ENCODE data around the gene FBXO11. TPM values are rescaled to one million over a fixed set of nuclear protein-coding genes. Genes with fewer than 3 reads are reported as not detected.
A peak's percentile ranks its signal among the peaks of the same experiment; 100 is the strongest.

The FBXO11 gene
- 43.8 to 48.2 TPM (median 45.6 TPM) in 3 replicates for total RNA-seq (2021)
- percentile 85 among the genes with signal in this experiment for Bru-seq, nascent RNA
- long read RNA-seq, experiment 1, full-length matches to known transcripts = 68 of 141 reads
- long read RNA-seq, experiment 1, partial matches to known transcripts = 52 of 141 reads
- long read RNA-seq, experiment 1, other reads (novel, unspliced or antisense) = 21 of 141 reads
- long read RNA-seq, experiment 2, full-length matches to known transcripts = 10 of 54 reads
- long read RNA-seq, experiment 2, partial matches to known transcripts = 36 of 54 reads
- long read RNA-seq, experiment 2, other reads (novel, unspliced or antisense) = 8 of 54 reads
- long read RNA-seq, experiment 3, full-length matches to known transcripts = 1 of 3 reads
- long read RNA-seq, experiment 3, partial matches to known transcripts = 2 of 3 reads
- long read RNA-seq, experiment 3, other reads (novel, unspliced or antisense) = 0 of 3 reads

DNA sequence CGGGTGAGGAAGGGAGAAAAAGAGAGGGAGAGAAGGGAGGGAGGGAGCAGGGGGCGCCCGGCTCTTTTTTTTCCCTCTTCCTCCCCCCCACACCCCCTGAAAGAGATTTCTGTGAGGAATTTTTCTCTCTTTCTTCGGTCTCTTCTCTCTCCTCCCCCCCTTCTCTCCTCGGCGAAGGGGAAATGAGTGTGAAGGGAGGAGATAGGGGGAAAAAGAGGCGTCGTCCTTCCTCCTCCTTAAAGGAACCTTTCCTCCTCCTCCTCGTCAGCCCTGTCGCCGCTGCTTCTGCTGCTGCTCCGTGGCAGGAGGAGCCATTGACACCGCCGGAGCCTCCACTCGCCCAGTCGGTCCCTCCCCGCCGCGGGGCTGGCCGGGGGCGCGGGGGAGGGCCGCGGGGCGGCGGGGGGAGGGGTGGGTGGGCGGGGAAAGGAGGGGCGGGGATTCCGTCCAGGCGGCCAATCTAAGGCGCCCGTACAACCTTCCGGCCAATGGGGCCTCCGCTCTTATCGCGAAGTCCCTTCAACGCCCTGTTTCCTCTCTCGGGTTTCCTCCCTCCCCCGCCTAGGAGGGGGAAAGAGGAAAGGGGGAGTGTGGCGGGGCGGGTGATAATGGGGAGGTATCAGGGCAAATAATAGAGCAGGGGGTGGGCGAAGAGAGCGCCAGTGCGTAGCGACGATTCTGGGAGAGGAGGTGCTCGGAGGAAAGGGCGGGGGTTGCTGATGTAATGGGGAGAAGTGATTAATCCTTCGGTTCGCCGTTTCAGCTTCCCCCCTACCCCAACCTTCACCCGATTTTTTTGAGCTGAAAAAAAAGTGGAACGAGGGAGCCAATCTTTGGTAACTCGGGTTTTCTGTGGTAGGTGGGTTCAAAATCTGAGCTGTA is at the start of gene FBXO11:
Gene FBXO11, minus strand, starts transcription at position 342 of the 882 bp plus-strand sequence. CDS start 778 bp downstream, outside the sequence.
- POLR2A ChIA-PET = interaction anchor here (0.6 to 0.8 kb wide), 2 partner anchors 11 to 120 kb away, joined by 3 read pairs; no protein-coding TSS in a partner anchor
- H3K4me3 Mint-ChIP-seq = peak within 1 kb of the TSS; percentile 91
- no peaks in the 10 kb centered on the region for H3K36me3 Mint-ChIP-seq
- H3K4me1 Mint-ChIP-seq = peaks cover 30% of the 10 kb centered on the region
- DNase-seq (ENCODE audit: low spot score) = peak; percentile 94
- no peaks in the 10 kb centered on the region; the same call in 1 of the 2 replicates for H3K27me3 Mint-ChIP-seq (ENCODE audit: low read depth)
- TF ChIP-seq, protein P1, sequence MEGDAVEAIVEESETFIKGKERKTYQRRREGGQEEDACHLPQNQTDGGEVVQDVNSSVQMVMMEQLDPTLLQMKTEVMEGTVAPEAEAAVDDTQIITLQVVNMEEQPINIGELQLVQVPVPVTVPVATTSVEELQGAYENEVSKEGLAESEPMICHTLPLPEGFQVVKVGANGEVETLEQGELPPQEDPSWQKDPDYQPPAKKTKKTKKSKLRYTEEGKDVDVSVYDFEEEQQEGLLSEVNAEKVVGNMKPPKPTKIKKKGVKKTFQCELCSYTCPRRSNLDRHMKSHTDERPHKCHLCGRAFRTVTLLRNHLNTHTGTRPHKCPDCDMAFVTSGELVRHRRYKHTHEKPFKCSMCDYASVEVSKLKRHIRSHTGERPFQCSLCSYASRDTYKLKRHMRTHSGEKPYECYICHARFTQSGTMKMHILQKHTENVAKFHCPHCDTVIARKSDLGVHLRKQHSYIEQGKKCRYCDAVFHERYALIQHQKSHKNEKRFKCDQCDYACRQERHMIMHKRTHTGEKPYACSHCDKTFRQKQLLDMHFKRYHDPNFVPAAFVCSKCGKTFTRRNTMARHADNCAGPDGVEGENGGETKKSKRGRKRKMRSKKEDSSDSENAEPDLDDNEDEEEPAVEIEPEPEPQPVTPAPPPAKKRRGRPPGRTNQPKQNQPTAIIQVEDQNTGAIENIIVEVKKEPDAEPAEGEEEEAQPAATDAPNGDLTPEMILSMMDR (IDR thresholded peaks at IDR 0.05) = peak; percentile 39; the same call in 1 of the 2 replicates
- no peak for TF ChIP-seq PRRX2 (CRISPR knock-in tag; IDR thresholded peaks at IDR 0.05)
- no peak for TF ChIP-seq ZNF423 (CRISPR knock-in tag; IDR thresholded peaks at IDR 0.05)
- no peak for TF ChIP-seq NR1H2 (CRISPR knock-in tag; IDR thresholded peaks at IDR 0.05)
- TF ChIP-seq GABPB1 (CRISPR knock-in tag; IDR thresholded peaks at IDR 0.05) = peak; percentile 95
- TF ChIP-seq TP53 (CRISPR knock-in tag; IDR thresholded peaks at IDR 0.05) = 0 out of 2 replicates have a peak, but pooled peaks have one; percentile 43
- TF ChIP-seq NFYB (CRISPR knock-in tag; conservative IDR thresholded peaks at IDR 0.05; ENCODE audit: low read depth) = peak; percentile 59
- TF ChIP-seq, protein P2, sequence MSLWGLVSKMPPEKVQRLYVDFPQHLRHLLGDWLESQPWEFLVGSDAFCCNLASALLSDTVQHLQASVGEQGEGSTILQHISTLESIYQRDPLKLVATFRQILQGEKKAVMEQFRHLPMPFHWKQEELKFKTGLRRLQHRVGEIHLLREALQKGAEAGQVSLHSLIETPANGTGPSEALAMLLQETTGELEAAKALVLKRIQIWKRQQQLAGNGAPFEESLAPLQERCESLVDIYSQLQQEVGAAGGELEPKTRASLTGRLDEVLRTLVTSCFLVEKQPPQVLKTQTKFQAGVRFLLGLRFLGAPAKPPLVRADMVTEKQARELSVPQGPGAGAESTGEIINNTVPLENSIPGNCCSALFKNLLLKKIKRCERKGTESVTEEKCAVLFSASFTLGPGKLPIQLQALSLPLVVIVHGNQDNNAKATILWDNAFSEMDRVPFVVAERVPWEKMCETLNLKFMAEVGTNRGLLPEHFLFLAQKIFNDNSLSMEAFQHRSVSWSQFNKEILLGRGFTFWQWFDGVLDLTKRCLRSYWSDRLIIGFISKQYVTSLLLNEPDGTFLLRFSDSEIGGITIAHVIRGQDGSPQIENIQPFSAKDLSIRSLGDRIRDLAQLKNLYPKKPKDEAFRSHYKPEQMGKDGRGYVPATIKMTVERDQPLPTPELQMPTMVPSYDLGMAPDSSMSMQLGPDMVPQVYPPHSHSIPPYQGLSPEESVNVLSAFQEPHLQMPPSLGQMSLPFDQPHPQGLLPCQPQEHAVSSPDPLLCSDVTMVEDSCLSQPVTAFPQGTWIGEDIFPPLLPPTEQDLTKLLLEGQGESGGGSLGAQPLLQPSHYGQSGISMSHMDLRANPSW (CRISPR knock-in tag; conservative IDR thresholded peaks at IDR 0.05; ENCODE audit: low read depth) = no peak
- TF ChIP-seq SP1 (CRISPR knock-in tag; conservative IDR thresholded peaks at IDR 0.05) = peak; percentile 69
- peak within 1 kb of the TSS; percentile 99 for H3K27ac Mint-ChIP-seq
- H3K9me3 Mint-ChIP-seq = no peaks in the 10 kb centered on the region
- CTCF ChIA-PET = interaction anchor here (0.6 to 1.3 kb wide), 10 partner anchors 9 to 520 kb away, joined by 3 to 24 read pairs (median 5); no protein-coding TSS in a partner anchor
- peak; percentile 92 for ATAC-seq

DNA sequence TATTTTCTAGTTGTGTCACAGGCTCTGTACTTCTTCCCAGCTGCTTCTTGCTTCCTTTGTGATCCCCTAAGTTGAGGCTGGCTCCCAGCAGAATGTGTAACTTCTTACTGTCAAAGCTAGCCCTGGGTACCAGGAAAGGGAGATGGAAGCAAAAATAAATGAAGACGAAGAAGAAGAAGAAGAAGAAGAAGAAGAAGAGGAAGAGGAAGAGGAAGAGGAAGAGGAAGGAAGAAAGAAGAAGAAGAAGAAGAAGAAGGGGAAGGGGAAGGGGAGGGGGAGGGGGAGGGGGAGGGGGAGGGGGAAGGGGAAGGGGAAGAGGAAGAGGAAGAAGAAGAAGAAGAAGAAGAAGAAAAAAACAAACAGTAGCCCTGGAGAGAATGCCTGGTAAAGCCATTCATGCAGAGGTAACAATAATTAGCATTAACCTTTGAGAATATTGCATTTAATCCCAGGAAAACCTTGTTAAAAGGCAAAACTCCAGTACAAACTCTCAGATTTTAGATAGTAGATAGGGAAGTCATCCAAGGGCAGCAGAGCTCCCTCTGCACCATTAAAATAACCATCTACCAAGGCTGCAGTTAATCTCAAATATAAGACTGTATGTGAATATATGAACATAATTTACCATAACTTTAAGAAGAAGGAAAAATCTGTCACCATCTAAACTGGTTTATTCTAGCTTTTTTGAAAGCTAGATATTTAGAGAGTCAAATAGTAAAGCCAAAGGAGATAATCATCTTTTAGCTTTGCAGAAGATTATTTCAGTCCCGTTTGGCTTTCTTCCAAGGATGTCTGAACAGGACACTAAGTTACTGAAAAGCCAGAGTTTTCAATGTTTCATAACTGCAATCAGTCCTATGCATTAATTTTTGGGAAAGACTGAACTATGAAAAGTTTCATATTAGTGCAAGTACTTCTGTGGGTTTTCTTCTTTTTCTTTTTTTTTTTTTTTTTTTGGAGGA is 44.3 kb upstream of the FBXO11 start:
- Mint-ChIP-seq H3K4me3 (no peak overlapping the region), H3K27ac (no peak overlapping the region), H3K4me1 (no peaks in the 10 kb centered on the region), H3K36me3 (no peaks in the 10 kb centered on the region), H3K27me3 (ENCODE audit: low read depth) (no peaks in the 10 kb centered on the region; the same call in 1 of the 2 replicates), H3K9me3 (no peaks in the 10 kb centered on the region)
- DNase-seq (ENCODE audit: low spot score) = no peak
- no peak for ATAC-seq
- TF ChIP-seq ATF1 (CRISPR knock-in tag; IDR thresholded peaks at IDR 0.05) (no peak), NFE2L1 (CRISPR knock-in tag; IDR thresholded peaks at IDR 0.05) (no peak), FOXJ3 (CRISPR knock-in tag; IDR thresholded peaks at IDR 0.05; ENCODE audit: borderline replicate concordance) (no peak), RELA (CRISPR knock-in tag; IDR thresholded peaks at IDR 0.05; ENCODE audit: borderline replicate concordance) (no peak), GTF2I (CRISPR knock-in tag; conservative IDR thresholded peaks at IDR 0.05) (no peak)
- TF ChIP-seq, protein P3, sequence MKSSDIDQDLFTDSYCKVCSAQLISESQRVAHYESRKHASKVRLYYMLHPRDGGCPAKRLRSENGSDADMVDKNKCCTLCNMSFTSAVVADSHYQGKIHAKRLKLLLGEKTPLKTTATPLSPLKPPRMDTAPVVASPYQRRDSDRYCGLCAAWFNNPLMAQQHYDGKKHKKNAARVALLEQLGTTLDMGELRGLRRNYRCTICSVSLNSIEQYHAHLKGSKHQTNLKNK (CRISPR knock-in tag; IDR thresholded peaks at IDR 0.05) = no peak
- TF ChIP-seq, protein P4, sequence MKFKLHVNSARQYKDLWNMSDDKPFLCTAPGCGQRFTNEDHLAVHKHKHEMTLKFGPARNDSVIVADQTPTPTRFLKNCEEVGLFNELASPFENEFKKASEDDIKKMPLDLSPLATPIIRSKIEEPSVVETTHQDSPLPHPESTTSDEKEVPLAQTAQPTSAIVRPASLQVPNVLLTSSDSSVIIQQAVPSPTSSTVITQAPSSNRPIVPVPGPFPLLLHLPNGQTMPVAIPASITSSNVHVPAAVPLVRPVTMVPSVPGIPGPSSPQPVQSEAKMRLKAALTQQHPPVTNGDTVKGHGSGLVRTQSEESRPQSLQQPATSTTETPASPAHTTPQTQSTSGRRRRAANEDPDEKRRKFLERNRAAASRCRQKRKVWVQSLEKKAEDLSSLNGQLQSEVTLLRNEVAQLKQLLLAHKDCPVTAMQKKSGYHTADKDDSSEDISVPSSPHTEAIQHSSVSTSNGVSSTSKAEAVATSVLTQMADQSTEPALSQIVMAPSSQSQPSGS (CRISPR knock-in tag; IDR thresholded peaks at IDR 0.05; ENCODE audit: borderline replicate concordance, low read depth) = no peak
- ChIA-PET POLR2A (no interaction called here), CTCF (no interaction called here)
